ENCODE measurements around the gene OR10V1.
A peak's percentile ranks its signal among the peaks of the same experiment; 100 is the strongest.

OR10V1 gene

DNA sequence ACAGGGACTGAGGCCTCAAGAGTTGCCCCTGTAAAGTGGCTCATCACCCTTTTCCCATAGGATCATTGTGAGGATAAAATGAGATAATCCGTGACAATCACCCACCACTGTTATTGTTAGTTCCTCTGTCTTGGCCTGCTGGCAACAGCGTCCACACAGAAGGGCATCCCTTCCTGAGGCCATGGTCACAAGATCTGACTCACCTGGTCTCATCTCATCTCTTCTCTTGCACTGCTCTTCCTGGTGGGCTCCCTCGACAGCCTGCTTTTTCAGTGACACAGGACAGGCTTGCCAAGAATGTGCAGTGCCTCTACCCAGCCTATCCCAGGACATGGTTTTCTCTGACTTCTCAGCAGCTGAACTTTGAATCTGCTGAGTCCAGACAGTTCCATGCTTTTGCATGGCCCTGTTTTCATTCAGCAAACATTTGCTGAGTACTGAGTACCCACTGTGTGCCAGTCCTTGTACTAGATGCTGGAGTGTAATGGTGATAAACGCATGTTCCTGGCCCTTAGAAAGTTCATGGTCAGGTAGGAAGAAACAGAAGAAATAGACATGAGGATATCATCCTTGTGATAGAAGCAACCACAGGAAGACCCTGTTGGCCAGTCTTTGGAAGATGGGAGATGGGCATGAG lies 44.9 kb upstream of the OR10V1 start:
- Histone ChIP-seq H4K91ac (ENCODE audit: low read length) (no peak overlapping the region), H3K79me1 (replicated peaks; ENCODE audit: low read length, poor library complexity, severe bottlenecking) (peaks cover 4% of the 10 kb centered on the region), H4K8ac (ENCODE audit: low read length) (no peak overlapping the region), H3K9me3 (ENCODE audit: control insufficient read depth, low read length) (no peaks in the 10 kb centered on the region), H3K14ac (ENCODE audit: low read length in 2 of 2) (no peak overlapping the region), H2BK5ac (ENCODE audit: low read depth, low read length, poor library complexity, severe bottlenecking) (no peak overlapping the region), H3K27me3 (ENCODE audit: control insufficient read depth in 1 of 2, insufficient read depth in 1 of 2, low read length in 2 of 2) (no peaks in the 10 kb centered on the region), H3K4ac (ENCODE audit: low read depth in 1 of 2, low read length in 2 of 2) (no peak overlapping the region), H3K4me3 (ENCODE audit: insufficient read depth in 1 of 2, low read depth in 1 of 2, low read length in 2 of 2) (no peak overlapping the region), H2BK15ac (ENCODE audit: low read depth, poor library complexity, severe bottlenecking) (no peak overlapping the region), H3K9ac (ENCODE audit: low read length) (no peak overlapping the region), H2AFZ (ENCODE audit: low read depth, low read length) (no peak overlapping the region), H3K36me3 (ENCODE audit: control insufficient read depth in 1 of 2, insufficient read depth in 2 of 2, low read depth in 1 of 2, low read length in 2 of 2) (peaks cover 6 to 31% of the 10 kb centered on the region in 2 experiments), H3K4me1 (ENCODE audit: control insufficient read depth, insufficient read depth, low read depth, low read length) (peaks cover 22% of the 10 kb centered on the region), H3K18ac (ENCODE audit: low read depth in 1 of 2, low read length in 2 of 2) (no peak overlapping the region), H2AK5ac (ENCODE audit: low read length, severe bottlenecking) (no peak overlapping the region), H3K27ac (ENCODE audit: low read length, poor library complexity, severe bottlenecking) (no peak overlapping the region), H2BK120ac (ENCODE audit: low read depth, low read length) (no peak overlapping the region), H3K4me2 (ENCODE audit: low read length, poor library complexity, severe bottlenecking) (no peak overlapping the region), H3K23ac (ENCODE audit: low read length in 2 of 2) (no peak overlapping the region), H2BK12ac (ENCODE audit: low read length in 2 of 2) (no peak overlapping the region)
- WGBS: 96% methylated on average over 4 of the region's 4 CpGs
- no peak for DNase-seq

DNA sequence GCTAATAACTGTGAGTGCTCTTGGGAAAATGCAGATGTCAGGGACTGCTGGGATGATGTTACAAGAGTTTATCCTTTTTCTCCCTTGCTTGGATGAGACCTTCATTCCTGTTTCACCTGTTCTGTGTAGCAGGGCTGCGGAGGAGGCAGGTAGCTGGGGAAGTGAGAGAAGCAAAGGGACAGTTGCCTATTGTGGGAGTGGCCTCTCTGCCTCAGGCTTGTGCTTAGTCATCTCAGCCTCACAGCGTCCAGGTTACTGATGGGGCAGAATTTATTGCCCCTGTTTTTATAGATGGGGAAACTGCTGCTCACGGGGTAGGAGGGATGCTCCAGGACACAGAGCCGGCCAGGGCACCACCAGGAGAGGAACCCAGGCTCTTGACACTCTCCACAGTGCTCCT lies 43.2 kb upstream of the OR10V1 start:
- peak; percentile 37 for DNase-seq

DNA sequence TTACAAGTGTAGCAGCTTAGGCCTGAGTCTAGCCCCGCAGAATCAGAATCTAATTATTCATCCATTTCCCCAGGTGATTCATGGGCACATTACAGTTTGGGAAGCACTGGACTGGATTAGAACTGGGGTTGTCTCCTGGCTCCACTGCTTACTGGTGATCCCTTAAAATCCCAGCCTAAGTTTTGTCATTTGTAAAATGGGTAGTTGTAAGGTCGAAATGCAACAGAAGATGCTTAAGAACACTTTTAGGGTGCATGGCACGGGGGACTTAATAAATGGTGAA lies 42.9 kb upstream of the OR10V1 start:
- no peak overlapping the region for H4K91ac ChIP-seq (ENCODE audit: low read length)
- no peaks in the 10 kb centered on the region for H3K79me1 ChIP-seq (replicated peaks; ENCODE audit: low read length, poor library complexity, severe bottlenecking)
- H3K27me3 ChIP-seq (ENCODE audit: control insufficient read depth in 1 of 2, insufficient read depth in 1 of 2, low read length in 2 of 2): no peaks in the 10 kb centered on the region
- H3K14ac ChIP-seq (ENCODE audit: low read length in 2 of 2): no peak overlapping the region
- H3K27ac ChIP-seq (ENCODE audit: low read length, poor library complexity, severe bottlenecking): peak overlapping the region; percentile 97
- no peak overlapping the region for H4K8ac ChIP-seq (ENCODE audit: low read length)
- peak overlapping the region in 1 of 2 experiments; percentile 92 for H3K4me3 ChIP-seq (ENCODE audit: insufficient read depth in 1 of 2, low read depth in 1 of 2, low read length in 2 of 2)
- DNase-seq: no peak
- WGBS: 73% methylated on average over 3 of the region's 3 CpGs
- no peaks in the 10 kb centered on the region for H3K9me3 ChIP-seq (ENCODE audit: control insufficient read depth, low read length)
- no peak overlapping the region for H2AFZ ChIP-seq (ENCODE audit: low read depth, low read length)
- no peak overlapping the region for H3K18ac ChIP-seq (ENCODE audit: low read depth in 1 of 2, low read length in 2 of 2)
- H3K4me1 ChIP-seq (ENCODE audit: control insufficient read depth, insufficient read depth, low read depth, low read length): peaks cover 18% of the 10 kb centered on the region
- H3K23ac ChIP-seq (ENCODE audit: low read length in 2 of 2): no peak overlapping the region
- H3K4me2 ChIP-seq (ENCODE audit: low read length, poor library complexity, severe bottlenecking): peak overlapping the region; percentile 88
- no peak overlapping the region for H2BK120ac ChIP-seq (ENCODE audit: low read depth, low read length)
- peak overlapping the region; percentile 95 for H3K9ac ChIP-seq (ENCODE audit: low read length)
- peaks cover 3 to 20% of the 10 kb centered on the region in 2 experiments for H3K36me3 ChIP-seq (ENCODE audit: control insufficient read depth in 1 of 2, insufficient read depth in 2 of 2, low read depth in 1 of 2, low read length in 2 of 2)
- peak overlapping the region in 1 of 2 experiments; percentile 40 for H2BK12ac ChIP-seq (ENCODE audit: low read length in 2 of 2)
- peak overlapping the region in 1 of 2 experiments; percentile 32 for H3K4ac ChIP-seq (ENCODE audit: low read depth in 1 of 2, low read length in 2 of 2)
- no peak overlapping the region for H2AK5ac ChIP-seq (ENCODE audit: low read length, severe bottlenecking)
- no peak overlapping the region for H2BK5ac ChIP-seq (ENCODE audit: low read depth, low read length, poor library complexity, severe bottlenecking)
- H2BK15ac ChIP-seq (ENCODE audit: low read depth, poor library complexity, severe bottlenecking): no peak overlapping the region

More for the DNA sequence above, 43.2 kb upstream of the OR10V1 start:
- Histone ChIP-seq H3K23ac (ENCODE audit: low read length in 2 of 2) (no peak overlapping the region), H2BK12ac (ENCODE audit: low read length in 2 of 2) (no peak overlapping the region), H2BK5ac (ENCODE audit: low read depth, low read length, poor library complexity, severe bottlenecking) (no peak overlapping the region), H3K9me3 (ENCODE audit: control insufficient read depth, low read length) (no peaks in the 10 kb centered on the region), H3K27me3 (ENCODE audit: control insufficient read depth in 1 of 2, insufficient read depth in 1 of 2, low read length in 2 of 2) (no peaks in the 10 kb centered on the region), H3K4me1 (ENCODE audit: control insufficient read depth, insufficient read depth, low read depth, low read length) (peaks cover 19% of the 10 kb centered on the region), H3K36me3 (ENCODE audit: control insufficient read depth in 1 of 2, insufficient read depth in 2 of 2, low read depth in 1 of 2, low read length in 2 of 2) (peaks cover 3 to 20% of the 10 kb centered on the region in 2 experiments), H3K4ac (ENCODE audit: low read depth in 1 of 2, low read length in 2 of 2) (no peak overlapping the region), H3K4me3 (ENCODE audit: insufficient read depth in 1 of 2, low read depth in 1 of 2, low read length in 2 of 2) (peak overlapping the region in 1 of 2 experiments; percentile 92), H3K9ac (ENCODE audit: low read length) (peak overlapping the region; percentile 95), H4K8ac (ENCODE audit: low read length) (peak overlapping the region; percentile 45), H3K4me2 (ENCODE audit: low read length, poor library complexity, severe bottlenecking) (peak overlapping the region; percentile 88), H3K27ac (ENCODE audit: low read length, poor library complexity, severe bottlenecking) (peak overlapping the region; percentile 97), H2AFZ (ENCODE audit: low read depth, low read length) (no peak overlapping the region), H3K79me1 (replicated peaks; ENCODE audit: low read length, poor library complexity, severe bottlenecking) (no peaks in the 10 kb centered on the region), H3K18ac (ENCODE audit: low read depth in 1 of 2, low read length in 2 of 2) (peak overlapping the region in 1 of 2 experiments; percentile 59), H2BK15ac (ENCODE audit: low read depth, poor library complexity, severe bottlenecking) (peak overlapping the region; percentile 49), H2AK5ac (ENCODE audit: low read length, severe bottlenecking) (no peak overlapping the region), H2BK120ac (ENCODE audit: low read depth, low read length) (no peak overlapping the region), H4K91ac (ENCODE audit: low read length) (no peak overlapping the region), H3K14ac (ENCODE audit: low read length in 2 of 2) (no peak overlapping the region)
- 46% methylated on average over 4 of the region's 4 CpGs for WGBS

DNA sequence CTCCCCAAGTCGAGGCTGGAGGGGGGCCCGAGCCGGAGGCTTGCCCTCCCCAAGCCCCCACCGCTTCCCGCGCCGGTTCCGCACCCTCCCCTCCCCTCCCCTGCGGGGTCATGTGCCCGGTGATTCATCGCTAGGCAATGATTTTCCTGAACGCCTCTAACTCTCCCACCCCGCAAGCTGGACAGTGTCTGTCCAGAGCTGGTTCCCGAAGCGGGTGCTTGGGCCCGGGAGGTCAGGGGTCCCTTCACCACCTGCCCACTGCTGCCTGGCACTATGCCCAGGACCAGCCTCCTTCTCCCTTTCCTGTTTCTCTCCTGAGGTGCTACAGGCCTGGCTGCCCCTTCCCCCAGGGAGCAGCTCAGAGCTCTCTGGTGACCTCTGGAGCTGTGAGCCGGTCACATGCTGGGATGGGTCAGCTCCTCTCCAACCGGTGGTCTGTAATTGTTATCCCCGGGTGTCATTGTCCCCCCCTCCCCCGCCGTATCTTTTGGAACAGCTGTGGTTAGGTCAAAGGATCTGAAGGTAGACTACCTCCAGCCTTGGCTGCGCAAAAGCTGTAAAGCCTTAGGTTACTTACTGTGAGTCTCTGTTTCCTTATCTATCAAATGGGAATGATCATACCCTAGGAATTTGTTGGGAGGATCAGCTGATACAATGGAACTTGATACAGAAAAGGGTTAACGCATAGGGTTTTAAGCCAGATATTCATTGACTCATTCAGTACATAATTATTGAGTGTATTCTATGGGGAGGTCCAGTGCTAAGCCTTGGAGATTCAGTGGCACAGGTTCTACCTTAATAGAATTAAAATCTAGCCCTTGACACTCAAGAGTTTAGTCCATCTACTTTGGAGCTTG lies 42.3 kb upstream of the OR10V1 start:
- peak; percentile 85 for DNase-seq
- peak overlapping the region; percentile 83 to 87 for H3K4ac ChIP-seq (ENCODE audit: low read depth in 1 of 2, low read length in 2 of 2)
- peaks cover 14% of the 10 kb centered on the region for H3K4me1 ChIP-seq (ENCODE audit: control insufficient read depth, insufficient read depth, low read depth, low read length)
- peaks cover 3 to 15% of the 10 kb centered on the region in 2 experiments for H3K36me3 ChIP-seq (ENCODE audit: control insufficient read depth in 1 of 2, insufficient read depth in 2 of 2, low read depth in 1 of 2, low read length in 2 of 2)
- H3K4me3 ChIP-seq (ENCODE audit: insufficient read depth in 1 of 2, low read depth in 1 of 2, low read length in 2 of 2): peak overlapping the region; percentile 92 to 96
- H3K18ac ChIP-seq (ENCODE audit: low read depth in 1 of 2, low read length in 2 of 2): peak overlapping the region; percentile 95
- H4K8ac ChIP-seq (ENCODE audit: low read length): peak overlapping the region; percentile 93
- H3K79me1 ChIP-seq (replicated peaks; ENCODE audit: low read length, poor library complexity, severe bottlenecking): no peaks in the 10 kb centered on the region
- peak overlapping the region; percentile 95 for H3K9ac ChIP-seq (ENCODE audit: low read length)
- peak overlapping the region in 1 of 2 experiments; percentile 82 for H3K14ac ChIP-seq (ENCODE audit: low read length in 2 of 2)
- WGBS: 4% methylated on average over 19 of the region's 23 CpGs
- H3K27me3 ChIP-seq (ENCODE audit: control insufficient read depth in 1 of 2, insufficient read depth in 1 of 2, low read length in 2 of 2): no peaks in the 10 kb centered on the region
- H2BK120ac ChIP-seq (ENCODE audit: low read depth, low read length): peak overlapping the region; percentile 73
- H2BK12ac ChIP-seq (ENCODE audit: low read length in 2 of 2): peak overlapping the region; percentile 40 to 91
- peak overlapping the region; percentile 50 for H2AK5ac ChIP-seq (ENCODE audit: low read length, severe bottlenecking)
- peak overlapping the region; percentile 96 for H2BK5ac ChIP-seq (ENCODE audit: low read depth, low read length, poor library complexity, severe bottlenecking)
- no peaks in the 10 kb centered on the region for H3K9me3 ChIP-seq (ENCODE audit: control insufficient read depth, low read length)
- H4K91ac ChIP-seq (ENCODE audit: low read length): peak overlapping the region; percentile 88
- H2AFZ ChIP-seq (ENCODE audit: low read depth, low read length): no peak overlapping the region
- H2BK15ac ChIP-seq (ENCODE audit: low read depth, poor library complexity, severe bottlenecking): peak overlapping the region; percentile 44
- peak overlapping the region; percentile 97 for H3K27ac ChIP-seq (ENCODE audit: low read length, poor library complexity, severe bottlenecking)
- no peak overlapping the region for H3K23ac ChIP-seq (ENCODE audit: low read length in 2 of 2)
- peak overlapping the region; percentile 88 for H3K4me2 ChIP-seq (ENCODE audit: low read length, poor library complexity, severe bottlenecking)
